Caco-2 (cell line): ENCODE data around the gene STEAP4. TPM values are rescaled to one million over a fixed set of nuclear protein-coding genes. Genes with fewer than 3 reads are reported as not detected.

ENCODE experiments used
- BruUV-seq: library from RNA; stranded (reverse); fragments of 400-500 nt; replicated peaks from 2 replicates; lab custom pipeline; 2021; lab: Mats Ljungman, UMichigan
- CTCF ChIA-PET: fragments of 300-600 bp; sonication (Branson Sonifier 250); formaldehyde crosslinking; loops from one replicate; lab custom pipeline; 2022; ENCODE audit warnings: antibody characterized with exemption; lab: Charles Lee
- POLR2A ChIA-PET: fragments of 300-600 bp; sonication (Branson Sonifier 250); formaldehyde crosslinking; loops from one replicate; lab custom pipeline; 2022; ENCODE audit warnings: antibody characterized with exemption; lab: Charles Lee
- DNase-seq, 2 experiments: peaks; one replicate each; pipeline versions ENCODE4 v3.0.0 to v3.0.0-alpha.2; 2020 to 2022
- H3K27me3 ChIP-seq: replicated peaks from 2 replicates; pipeline ENCODE4 v1.6.0; 2011; ENCODE audit warnings: low read length; ENCODE audit not compliant: control insufficient read depth, insufficient read depth
- H3K36me3 ChIP-seq: 2 replicates; pipeline ENCODE4 v1.5.1; 2011; ENCODE audit warnings: low read length; ENCODE audit not compliant: control insufficient read depth, insufficient read depth
- H3K4me1 ChIP-seq: fragments of 250-450 bp; sonication (Bioruptor Pico); 2 replicates; pipeline ENCODE4 v1.5.1; 2020; ENCODE audit warnings: mild to moderate bottlenecking
- H3K4me3 ChIP-seq: 2 replicates; pipeline ENCODE4 v1.5.1; 2011; ENCODE audit warnings: low read depth, mild to moderate bottlenecking, control low read depth, low read length
- H3K9me3 ChIP-seq: fragments of 250-450 bp; sonication (Bioruptor Pico); 2 replicates; pipeline ENCODE4 v1.5.1; 2020; ENCODE audit warnings: mild to moderate bottlenecking, moderate library complexity
- H3K27ac Mint-ChIP-seq: one replicate; pipeline ENCODE4 v1.8.0; 2022; ENCODE audit warnings: mixed read lengths; ENCODE audit not compliant: unreplicated experiment
- H3K27me3 Mint-ChIP-seq: one replicate; pipeline ENCODE4 v1.8.0; 2022; ENCODE audit warnings: mixed read lengths; ENCODE audit not compliant: insufficient read depth, unreplicated experiment
- H3K36me3 Mint-ChIP-seq: one replicate; pipeline ENCODE4 v1.8.0; 2022; ENCODE audit warnings: mild to moderate bottlenecking, mixed read lengths; ENCODE audit not compliant: insufficient read depth, unreplicated experiment
- H3K4me1 Mint-ChIP-seq: one replicate; pipeline ENCODE4 v1.8.0; 2022; ENCODE audit warnings: low read depth, mixed read lengths; ENCODE audit not compliant: unreplicated experiment
- H3K4me3 Mint-ChIP-seq: one replicate; pipeline ENCODE4 v1.8.0; 2022; ENCODE audit warnings: mild to moderate bottlenecking, moderate library complexity, mixed read lengths; ENCODE audit not compliant: unreplicated experiment
- H3K9me3 Mint-ChIP-seq: one replicate; pipeline ENCODE4 v1.8.0; 2022; ENCODE audit warnings: mixed read lengths; ENCODE audit not compliant: unreplicated experiment
- CTCF ChIP-seq, 2 experiments: fragments of 200-600 bp in 1 of 2; IDR thresholded peaks; 1 replicate in 1 of 2; 2 replicates in 1 of 2; pipeline versions ENCODE4 v1.5.1 to v1.8.0; 2011 to 2022; ENCODE audit warnings: antibody characterized with exemption in 1 of 2, control low read depth in 1 of 2, inconsistent platforms in 1 of 2, low read depth in 1 of 2, low read length in 1 of 2, mild to moderate bottlenecking in 1 of 2, moderate library complexity in 1 of 2; ENCODE audit not compliant: insufficient read depth in 1 of 2, severe bottlenecking in 1 of 2, unreplicated experiment in 1 of 2
- intact Hi-C: fragments of 100-400 bp; cut with micrococcal nuclease; formaldehyde crosslinking; loops from one replicate; pipeline ENCODE4 v1.10.0; 2022; ENCODE audit not compliant: unreplicated experiment
- total RNA-seq: library from RNA; stranded (reverse); gene quantifications from 2 replicates; pipeline ENCODE4 v1.2.3, GENCODE V29; 2022

The STEAP4 gene
- total RNA-seq, 1 experiment from 2014 or later, result not detected

GRCh38 chr7:88293866-88294265 is 12.8 kb downstream of the STEAP4 start:
- Mint-ChIP-seq H3K27me3 (peaks cover 2% of the 10 kb centered on the region), H3K4me3 (no peak overlapping the region), H3K9me3 (no peaks in the 10 kb centered on the region), H3K36me3 (no peaks in the 10 kb centered on the region), H3K4me1 (no peaks in the 10 kb centered on the region), H3K27ac (no peak overlapping the region)
- no peak overlapping the region for H3K4me3 ChIP-seq
- no TSS peak for BruUV-seq
- no peak for DNase-seq
- no peaks in the 10 kb centered on the region for H3K36me3 ChIP-seq
- H3K27me3 ChIP-seq, result no peaks in the 10 kb centered on the region
- TF ChIP-seq CTCF (IDR thresholded peaks at IDR 0.05; ENCODE audit: insufficient read depth in 1 of 2, low read depth in 1 of 2, low read length in 1 of 2, severe bottlenecking in 1 of 2, unreplicated experiment in 1 of 2), result no peak
- ChIA-PET CTCF (no interaction called here), POLR2A (no interaction called here)
- no peaks in the 10 kb centered on the region for H3K9me3 ChIP-seq
- peaks cover 16% of the 10 kb centered on the region for H3K4me1 ChIP-seq
- intact Hi-C loops, result loop anchor here (2.0 kb wide), 1 partner anchor 25 kb away; no protein-coding TSS in a partner anchor

GRCh38 chr7:88291398-88292173 is 15.1 kb downstream of the STEAP4 start:
- Histone ChIP-seq H3K27me3 (no peaks in the 10 kb centered on the region), H3K36me3 (no peaks in the 10 kb centered on the region), H3K9me3 (no peaks in the 10 kb centered on the region), H3K4me3 (no peak overlapping the region), H3K4me1 (peaks cover 16% of the 10 kb centered on the region)
- Mint-ChIP-seq H3K27ac (peak overlapping the region; percentile 57), H3K9me3 (no peaks in the 10 kb centered on the region), H3K36me3 (no peaks in the 10 kb centered on the region), H3K4me1 (no peaks in the 10 kb centered on the region), H3K4me3 (no peak overlapping the region), H3K27me3 (no peaks in the 10 kb centered on the region)
- CTCF ChIA-PET, result interaction anchor here (0.7 kb wide), 1 partner anchor 67 kb away, joined by 3 read pairs; no protein-coding TSS in a partner anchor
- DNase-seq, result peak; percentile 37 to 46
- BruUV-seq, result no TSS peak
- intact Hi-C loops, result loop anchor here (2.0 kb wide), 1 partner anchor 27 kb away; no protein-coding TSS in a partner anchor
- POLR2A ChIA-PET, result no interaction called here
- no peak for TF ChIP-seq CTCF (IDR thresholded peaks at IDR 0.05; ENCODE audit: insufficient read depth in 1 of 2, low read depth in 1 of 2, low read length in 1 of 2, severe bottlenecking in 1 of 2, unreplicated experiment in 1 of 2)

- Histone ChIP-seq H3K4me1 (peaks cover 16% of the 10 kb centered on the region), H3K36me3 (no peaks in the 10 kb centered on the region), H3K27me3 (no peaks in the 10 kb centered on the region), H3K4me3 (no peak overlapping the region), H3K9me3 (no peaks in the 10 kb centered on the region)
- no peak overlapping the region for H3K27ac Mint-ChIP-seq
- H3K9me3 Mint-ChIP-seq, result no peaks in the 10 kb centered on the region
- no peaks in the 10 kb centered on the region for H3K4me1 Mint-ChIP-seq
- POLR2A ChIA-PET, result no interaction called here
- no TSS peak for BruUV-seq
- TF ChIP-seq CTCF (IDR thresholded peaks at IDR 0.05; ENCODE audit: insufficient read depth in 1 of 2, low read depth in 1 of 2, low read length in 1 of 2, severe bottlenecking in 1 of 2, unreplicated experiment in 1 of 2), result no peak
- H3K27me3 Mint-ChIP-seq, result no peaks in the 10 kb centered on the region
- CTCF ChIA-PET, result no interaction called here
- DNase-seq, result no peak
- intact Hi-C loops, result no loop called here
- H3K4me3 Mint-ChIP-seq, result no peak overlapping the region
- no peaks in the 10 kb centered on the region for H3K36me3 Mint-ChIP-seq
Observed at GRCh38 chr7:88290491-88290890, 16.2 kb downstream of the STEAP4 start.
